ENCODE data around the gene CLEC20A.

GRCh38 chr1:178491721-178492120, 5.0 kb downstream of the CLEC20A start:
- TF ChIP-seq CTCF (IDR thresholded peaks at IDR 0.05 in 8 of 11, conservative IDR thresholded peaks at IDR 0.05 in 3 of 11) (no peak), POLR2AphosphoS5 (IDR thresholded peaks at IDR 0.05) (no peak), POLR2A (IDR thresholded peaks at IDR 0.05) (no peak)

Measured in spleen (tissue), 7 donors.